Smooth muscle cell (in vitro differentiated cells): ENCODE measurements around the gene ZNF407. TPM values are rescaled to one million over a fixed set of nuclear protein-coding genes. Genes with fewer than 3 reads are reported as not detected.

ENCODE experiments used
- DNase-seq: peaks from one replicate; lab custom pipeline; 2025; ENCODE audit not compliant: unreplicated experiment; lab: John Stamatoyannopoulos, UW
- H2AFZ ChIP-seq: fragments of 200-600 bp; sonication (generic); 2 replicates; pipeline ENCODE4 v1.6.0; 2016; ENCODE audit warnings: antibody characterized with exemption, low read depth, mild to moderate bottlenecking
- H3F3A ChIP-seq: fragments of 200-600 bp; sonication (generic); 2 replicates; pipeline ENCODE4 v1.6.0; 2017; ENCODE audit warnings: antibody characterized with exemption, low read depth
- H3K27ac ChIP-seq: fragments of 200-600 bp; sonication (generic); 2 replicates; pipeline ENCODE4 v1.5.1; 2016; ENCODE audit warnings: low read depth, mild to moderate bottlenecking
- H3K27me3 ChIP-seq: fragments of 200-600 bp; sonication (generic); 2 replicates; pipeline ENCODE4 v1.6.1; 2016; ENCODE audit warnings: low read depth, mild to moderate bottlenecking
- H3K36me3 ChIP-seq: fragments of 200-600 bp; sonication (generic); 2 replicates; pipeline ENCODE4 v1.5.1; 2016; ENCODE audit warnings: low read depth
- H3K4me1 ChIP-seq: fragments of 200-600 bp; sonication (generic); 2 replicates; pipeline ENCODE4 v1.5.1; 2016; ENCODE audit warnings: low read depth
- H3K4me2 ChIP-seq: fragments of 200-600 bp; sonication (generic); 2 replicates; pipeline ENCODE4 v1.6.0; 2016; ENCODE audit warnings: mild to moderate bottlenecking
- H3K4me3 ChIP-seq: fragments of 200-600 bp; sonication (generic); 2 replicates; pipeline ENCODE4 v1.5.1; 2016; ENCODE audit warnings: mild to moderate bottlenecking
- H3K79me2 ChIP-seq: fragments of 200-600 bp; sonication (generic); 2 replicates; pipeline ENCODE4 v1.6.0; 2016; ENCODE audit warnings: low read depth, mild to moderate bottlenecking
- H3K9ac ChIP-seq: fragments of 200-600 bp; sonication (generic); 2 replicates; pipeline ENCODE4 v1.6.0; 2016; ENCODE audit warnings: low read depth
- H3K9me3 ChIP-seq: fragments of 200-600 bp; sonication (generic); replicated peaks from 2 replicates; pipeline ENCODE4 v1.5.1; 2016; ENCODE audit warnings: low read depth
- H4K20me1 ChIP-seq: fragments of 200-600 bp; sonication (generic); 2 replicates; pipeline ENCODE4 v1.6.0; 2016; ENCODE audit warnings: low read depth
- WGBS: methylation state at CpG from one replicate; pipeline ENCODE4 v1.1.7; 2016; ENCODE audit warnings: low lambda C conversion rate; 5-methylcytosine and 5-hydroxymethylcytosine counted together
- polyA plus RNA-seq: library from polyadenylated mRNA; unstranded; fragments of >200 nt; fragmentation: Nextera tagmentation; extraction: Ambion mirVana; gene quantifications from 2 replicates; pipeline ENCODE4 v1.2.1, GENCODE V29; 2016
- total RNA-seq: library from RNA; depleted of rRNA; stranded (reverse); fragments of >200 nt; gene quantifications from 2 replicates; pipeline ENCODE4 v1.2.3, GENCODE V29; 2014
- TF ChIP-seq, protein P1 (sequence below): fragments of 200-600 bp; sonication (generic); IDR thresholded peaks from 2 replicates; pipeline ENCODE4 v1.5.1; 2017; ENCODE audit warnings: borderline replicate concordance, mild to moderate bottlenecking, antibody characterized with exemption; ENCODE audit not compliant: insufficient read depth, poor library complexity, severe bottlenecking

The ZNF407 gene
- total and polyA plus RNA-seq, 2 experiments from 2014 or later = 4.5 to 11.5 TPM

DNA sequence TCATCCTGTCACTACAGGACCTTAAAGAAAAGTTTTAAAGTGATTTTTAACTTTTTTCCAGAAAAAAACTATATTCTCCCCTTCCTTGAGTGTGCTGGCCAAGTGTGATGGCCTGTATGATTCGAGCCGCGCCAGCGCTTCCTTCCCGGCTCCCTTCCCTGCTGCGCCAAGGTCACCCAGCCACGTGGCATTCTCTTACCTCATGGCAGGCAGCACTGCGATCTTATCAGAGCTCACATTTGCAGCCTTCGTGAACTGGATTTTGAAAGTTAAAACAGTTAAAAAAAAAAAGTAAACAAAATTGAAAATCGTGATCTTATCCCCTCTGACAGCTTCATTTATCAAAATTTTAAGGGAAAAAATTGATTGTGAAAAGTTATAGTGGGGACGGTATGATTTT, 331.4 kb downstream of the ZNF407 start:
- DNase-seq = no peak
- Histone ChIP-seq H3K4me3 (no peak overlapping the region), H3K79me2 (no peaks in the 10 kb centered on the region), H2AFZ (no peak overlapping the region), H3K4me1 (no peaks in the 10 kb centered on the region), H3K4me2 (no peak overlapping the region), H3K9ac (no peak overlapping the region), H3K36me3 (peaks cover 4% of the 10 kb centered on the region), H3K27ac (no peak overlapping the region), H3K27me3 (no peaks in the 10 kb centered on the region), H3K9me3 (no peaks in the 10 kb centered on the region), H4K20me1 (no peaks in the 10 kb centered on the region), H3F3A (no peaks in the 10 kb centered on the region)
- WGBS = 83% methylated on average over 11 of the region's 11 CpGs
- TF ChIP-seq, protein P1, sequence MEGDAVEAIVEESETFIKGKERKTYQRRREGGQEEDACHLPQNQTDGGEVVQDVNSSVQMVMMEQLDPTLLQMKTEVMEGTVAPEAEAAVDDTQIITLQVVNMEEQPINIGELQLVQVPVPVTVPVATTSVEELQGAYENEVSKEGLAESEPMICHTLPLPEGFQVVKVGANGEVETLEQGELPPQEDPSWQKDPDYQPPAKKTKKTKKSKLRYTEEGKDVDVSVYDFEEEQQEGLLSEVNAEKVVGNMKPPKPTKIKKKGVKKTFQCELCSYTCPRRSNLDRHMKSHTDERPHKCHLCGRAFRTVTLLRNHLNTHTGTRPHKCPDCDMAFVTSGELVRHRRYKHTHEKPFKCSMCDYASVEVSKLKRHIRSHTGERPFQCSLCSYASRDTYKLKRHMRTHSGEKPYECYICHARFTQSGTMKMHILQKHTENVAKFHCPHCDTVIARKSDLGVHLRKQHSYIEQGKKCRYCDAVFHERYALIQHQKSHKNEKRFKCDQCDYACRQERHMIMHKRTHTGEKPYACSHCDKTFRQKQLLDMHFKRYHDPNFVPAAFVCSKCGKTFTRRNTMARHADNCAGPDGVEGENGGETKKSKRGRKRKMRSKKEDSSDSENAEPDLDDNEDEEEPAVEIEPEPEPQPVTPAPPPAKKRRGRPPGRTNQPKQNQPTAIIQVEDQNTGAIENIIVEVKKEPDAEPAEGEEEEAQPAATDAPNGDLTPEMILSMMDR = no peak

DNA sequence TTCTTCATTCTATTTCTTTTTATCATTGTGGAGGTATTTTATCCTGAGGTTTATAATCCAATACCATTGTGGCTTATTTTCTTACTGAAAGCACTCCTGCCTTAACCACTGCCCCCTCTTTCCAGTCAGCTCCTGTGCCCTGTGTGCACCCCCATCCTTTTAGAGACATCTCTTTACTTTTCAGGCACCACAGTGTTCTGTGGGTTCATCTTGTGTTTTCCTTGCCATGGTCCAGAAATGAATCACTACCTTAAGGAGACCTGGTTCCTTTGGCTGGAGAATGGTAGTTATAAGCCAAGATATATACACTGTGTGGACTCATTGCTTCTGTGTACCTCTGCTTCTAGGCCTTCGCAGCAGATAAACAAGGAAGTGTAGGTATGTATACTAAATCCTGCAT, 332.9 kb downstream of the ZNF407 start:
- Histone ChIP-seq H3K27me3 (no peaks in the 10 kb centered on the region), H3K27ac (no peak overlapping the region), H4K20me1 (no peaks in the 10 kb centered on the region), H3K9ac (no peak overlapping the region), H3K4me3 (no peak overlapping the region), H3K36me3 (peaks cover 4% of the 10 kb centered on the region), H3K4me2 (no peak overlapping the region), H2AFZ (no peak overlapping the region), H3K4me1 (no peaks in the 10 kb centered on the region), H3F3A (no peaks in the 10 kb centered on the region), H3K79me2 (no peaks in the 10 kb centered on the region), H3K9me3 (no peaks in the 10 kb centered on the region)
- TF ChIP-seq, protein P1 = no peak
- DNase-seq = no peak
- WGBS = 91% methylated on average over 1 of the region's 1 CpG

DNA sequence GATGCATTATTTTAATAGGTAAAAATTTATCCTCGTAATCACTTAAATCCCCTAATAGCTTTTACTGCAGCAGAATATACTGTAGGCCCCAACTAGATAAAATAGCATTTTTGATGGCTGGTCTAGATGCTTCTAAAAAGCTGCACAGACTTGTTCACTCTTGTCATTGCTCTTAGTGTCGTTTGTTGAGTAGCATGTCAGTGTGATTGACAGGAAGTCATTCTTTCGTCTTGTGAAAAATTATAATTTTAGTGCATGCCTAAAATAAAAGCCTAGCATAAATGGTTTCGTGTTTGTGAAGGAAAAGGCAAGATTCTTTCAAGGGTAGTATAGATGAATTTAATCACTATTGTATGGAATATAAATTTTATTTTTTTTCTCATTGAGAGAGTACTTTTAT, 336.3 kb downstream of the ZNF407 start:
- H3K4me1 ChIP-seq = no peaks in the 10 kb centered on the region
- 87% methylated on average over 4 of the region's 4 CpGs for WGBS
- TF ChIP-seq, protein P1 = no peak

DNA sequence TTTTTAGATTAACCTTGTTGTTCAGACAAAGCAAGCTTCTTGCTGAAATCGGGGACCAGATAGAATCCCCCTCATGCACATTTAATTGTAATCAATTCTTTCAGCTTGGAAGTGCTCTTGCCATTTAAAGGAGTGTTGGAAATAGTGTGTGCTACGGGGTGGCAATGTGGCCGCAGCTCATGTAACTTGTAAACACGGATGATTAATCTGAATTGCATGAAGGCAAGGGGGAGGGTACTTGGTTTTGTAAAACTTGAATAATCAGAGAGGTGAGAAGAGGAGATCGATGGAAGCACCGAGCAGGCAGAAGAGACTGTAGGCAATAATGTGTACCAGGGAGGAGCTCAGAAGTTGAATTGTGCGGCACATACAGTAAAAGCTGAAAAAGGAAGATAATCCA, 337.8 kb downstream of the ZNF407 start:
- Histone ChIP-seq H3K4me1 (no peaks in the 10 kb centered on the region), H3K9ac (no peak overlapping the region), H3K36me3 (peaks cover 4% of the 10 kb centered on the region), H3K27me3 (no peaks in the 10 kb centered on the region), H2AFZ (no peak overlapping the region), H3F3A (no peaks in the 10 kb centered on the region), H3K79me2 (no peaks in the 10 kb centered on the region), H3K9me3 (no peaks in the 10 kb centered on the region), H4K20me1 (no peaks in the 10 kb centered on the region), H3K27ac (no peak overlapping the region), H3K4me2 (no peak overlapping the region), H3K4me3 (no peak overlapping the region)
- WGBS = 87% methylated on average over 7 of the region's 7 CpGs
- TF ChIP-seq, protein P1 = no peak
- DNase-seq = no peak

More for the DNA sequence above, 336.3 kb downstream of the ZNF407 start:
- H3K27ac ChIP-seq = no peak overlapping the region
- H3K79me2 ChIP-seq = no peaks in the 10 kb centered on the region
- H4K20me1 ChIP-seq = no peaks in the 10 kb centered on the region
- H2AFZ ChIP-seq = no peak overlapping the region
- H3K4me3 ChIP-seq = no peak overlapping the region
- no peak for DNase-seq
- H3K36me3 ChIP-seq = peaks cover 4% of the 10 kb centered on the region
- no peaks in the 10 kb centered on the region for H3F3A ChIP-seq
- H3K9ac ChIP-seq = no peak overlapping the region
- no peaks in the 10 kb centered on the region for H3K27me3 ChIP-seq
- no peaks in the 10 kb centered on the region for H3K9me3 ChIP-seq
- no peak overlapping the region for H3K4me2 ChIP-seq
